ENCODE data around the gene JAZF1.

JAZF1 gene

GRCh38 chr7:28115261-28115660 lies 65.3 kb downstream of the JAZF1 start:
- TF ChIP-seq CTCF (conservative IDR thresholded peaks at IDR 0.05): no peak
- no peak overlapping the region for H3K27ac ChIP-seq

- peak overlapping the region; percentile 49; the same call in 1 of the 2 replicates for H3K27ac ChIP-seq
- TF ChIP-seq CTCF (conservative IDR thresholded peaks at IDR 0.05): no peak
Observed at GRCh38 chr7:28114056-28114455, 66.5 kb downstream of the JAZF1 start.

- H3K27ac ChIP-seq: peak overlapping the region; percentile 49
- TF ChIP-seq CTCF (conservative IDR thresholded peaks at IDR 0.05): no peak
Observed at GRCh38 chr7:28112883-28113540, 67.6 kb downstream of the JAZF1 start.

GRCh38 chr7:28112467-28112866 lies 68.1 kb downstream of the JAZF1 start:
- H3K27ac ChIP-seq: peak overlapping the region; percentile 49
- TF ChIP-seq CTCF (conservative IDR thresholded peaks at IDR 0.05): no peak

GRCh38 chr7:28112012-28112411 lies 68.6 kb downstream of the JAZF1 start:
- H3K27ac ChIP-seq: peak overlapping the region; percentile 49; the same call in 1 of the 2 replicates
- TF ChIP-seq CTCF (conservative IDR thresholded peaks at IDR 0.05): no peak

- no peak overlapping the region for H3K27ac ChIP-seq
- TF ChIP-seq CTCF (conservative IDR thresholded peaks at IDR 0.05): no peak
Observed at GRCh38 chr7:28110427-28111012, 70.1 kb downstream of the JAZF1 start.

- H3K27ac ChIP-seq: no peak overlapping the region
- no peak for TF ChIP-seq CTCF (conservative IDR thresholded peaks at IDR 0.05)
Observed at GRCh38 chr7:28108747-28109146, 71.8 kb downstream of the JAZF1 start.
